ENCODE data around the gene FRMD4A. TPM values are rescaled to one million over a fixed set of nuclear protein-coding genes. Genes with fewer than 3 reads are reported as not detected.
"Not testable (repeated sequence)": the region's sequence is repeated elsewhere in the genome, so short reads cannot be mapped to it uniquely, and the experiment has no call there.

FRMD4A gene
- total RNA-seq, 1 donor from 2014 or later, result 0.64 TPM

GRCh38 chr10:14200698-14201544 lies 129.8 kb downstream of the FRMD4A start:
- H3K36me3 Mint-ChIP-seq (ENCODE audit: low read depth), result no peaks in the 10 kb centered on the region
- H3K27me3 Mint-ChIP-seq, result peaks cover 22% of the 10 kb centered on the region
- ChIA-PET CTCF (no interaction called here), POLR2A (interaction anchor here (0.8 kb wide), 1 partner anchor 15 kb away, joined by 3 read pairs; no protein-coding TSS in a partner anchor)
- TF ChIP-seq CTCF (IDR thresholded peaks at IDR 0.05), result no peak
- no peaks in the 10 kb centered on the region for H3K9me3 Mint-ChIP-seq
- H3K4me3 Mint-ChIP-seq, result no peak overlapping the region
- DNase-seq (no peak), ATAC-seq (ENCODE audit: low read depth) (no peak)
- H3K4me1 Mint-ChIP-seq, result no peaks in the 10 kb centered on the region
- no peak overlapping the region for H3K27ac Mint-ChIP-seq
- intact Hi-C loops (cut with micrococcal nuclease), result no loop called here

GRCh38 chr10:14199098-14199497 lies 131.6 kb downstream of the FRMD4A start:
- H3K36me3 Mint-ChIP-seq (ENCODE audit: low read depth); POLR2A ChIA-PET; intact Hi-C loops (cut with micrococcal nuclease); H3K27ac Mint-ChIP-seq; H3K4me1 Mint-ChIP-seq; ATAC-seq (ENCODE audit: low read depth); H3K4me3 Mint-ChIP-seq; DNase-seq; H3K9me3 Mint-ChIP-seq: not testable (repeated sequence)
- peaks cover 33% of the 10 kb centered on the region for H3K27me3 Mint-ChIP-seq
- CTCF ChIA-PET, result interaction anchor here (0.7 to 0.8 kb wide), 3 partner anchors 14 to 773 kb away, joined by 3 to 4 read pairs (median 3); no protein-coding TSS in a partner anchor

GRCh38 chr10:14198078-14198477 lies 132.6 kb downstream of the FRMD4A start:
- Mint-ChIP-seq H3K27ac (no peak overlapping the region), H3K36me3 (ENCODE audit: low read depth) (no peaks in the 10 kb centered on the region), H3K27me3 (peaks cover 36% of the 10 kb centered on the region), H3K9me3 (no peaks in the 10 kb centered on the region), H3K4me1 (no peaks in the 10 kb centered on the region), H3K4me3 (no peak overlapping the region)
- intact Hi-C loops (cut with micrococcal nuclease), result no loop called here
- TF ChIP-seq CTCF (IDR thresholded peaks at IDR 0.05), result no peak
- no peak for ATAC-seq (ENCODE audit: low read depth)
- DNase-seq, result no peak
- CTCF ChIA-PET, result interaction anchor here (1.5 to 3.8 kb wide), 3 partner anchors 12 to 774 kb away, joined by 11 to 26 read pairs (median 13); no protein-coding TSS in a partner anchor
- POLR2A ChIA-PET, result no interaction called here

- ATAC-seq (ENCODE audit: low read depth) (no peak), DNase-seq (no peak)
- Mint-ChIP-seq H3K4me3 (no peak overlapping the region), H3K36me3 (ENCODE audit: low read depth) (no peaks in the 10 kb centered on the region), H3K27me3 (peaks cover 33% of the 10 kb centered on the region), H3K27ac (no peak overlapping the region), H3K4me1 (peaks cover 5% of the 10 kb centered on the region), H3K9me3 (no peaks in the 10 kb centered on the region)
- CTCF ChIA-PET, result interaction anchor here (0.6 to 3.8 kb wide), 6 partner anchors 10 to 776 kb away, joined by 3 to 26 read pairs (median 4); no protein-coding TSS in a partner anchor
- no peak for TF ChIP-seq CTCF (IDR thresholded peaks at IDR 0.05)
- POLR2A ChIA-PET, result interaction anchor here (2.3 kb wide), 1 partner anchor 11 kb away, joined by 11 read pairs; no protein-coding TSS in a partner anchor
- intact Hi-C loops (cut with micrococcal nuclease), result loop anchor here (2.0 kb wide), 2 partner anchors 627 to 709 kb away; no protein-coding TSS in a partner anchor
Observed at GRCh38 chr10:14196113-14196512, 134.6 kb downstream of the FRMD4A start.

GRCh38 chr10:14195433-14195832 lies 135.3 kb downstream of the FRMD4A start:
- H3K4me3 Mint-ChIP-seq, result no peak overlapping the region
- H3K27ac Mint-ChIP-seq, result no peak overlapping the region
- H3K27me3 Mint-ChIP-seq, result peaks cover 36% of the 10 kb centered on the region
- ChIA-PET POLR2A (interaction anchor here (0.5 to 2.3 kb wide), 2 partner anchors 10 to 639 kb away, joined by 7 to 11 read pairs; no protein-coding TSS in a partner anchor), CTCF (interaction anchor here (0.6 to 3.8 kb wide), 4 partner anchors 9 to 776 kb away, joined by 3 to 26 read pairs (median 4); no protein-coding TSS in a partner anchor)
- ATAC-seq (ENCODE audit: low read depth) (no peak), DNase-seq (no peak)
- no peak for TF ChIP-seq CTCF (IDR thresholded peaks at IDR 0.05)
- intact Hi-C loops (cut with micrococcal nuclease), result no loop called here
- H3K36me3 Mint-ChIP-seq (ENCODE audit: low read depth), result no peaks in the 10 kb centered on the region
- H3K9me3 Mint-ChIP-seq, result no peaks in the 10 kb centered on the region
- peaks cover 5% of the 10 kb centered on the region for H3K4me1 Mint-ChIP-seq

Data from activated B cell treated with CpG ODN at 0.5 μM for 24 hours (primary cell).